T-helper 17 cell (primary cell): ENCODE data around the gene PHF24. TPM values are rescaled to one million over a fixed set of nuclear protein-coding genes. Genes with fewer than 3 reads are reported as not detected.

Experiments
- ATAC-seq: fragments of 150-1000 bp; cut with Tn5 transposase; 2 replicates; pipeline ENCODE4 v1.10.0; 2021; ENCODE audit warnings: mild to moderate bottlenecking, moderate library complexity
- DNase-seq, 3 donors: peaks; one replicate each; pipeline versions ENCODE4 v3.0.0 to v3.0.0-alpha.2; 2020 to 2021
- H3K9me3 ChIP-seq: one replicate; pipeline ENCODE4 v1.7.0; 2013; ENCODE audit warnings: low read length, mild to moderate bottlenecking; ENCODE audit not compliant: control insufficient read depth, poor library complexity, severe bottlenecking
- H3K27ac Mint-ChIP-seq: one replicate; pipeline ENCODE4 v1.8.0; 2022; ENCODE audit warnings: mild to moderate bottlenecking, moderate library complexity, mixed read lengths
- H3K27me3 Mint-ChIP-seq: one replicate; pipeline ENCODE4 v1.8.0; 2022; ENCODE audit warnings: mixed read lengths
- H3K36me3 Mint-ChIP-seq: one replicate; pipeline ENCODE4 v1.8.0; 2022; ENCODE audit warnings: low read depth, mixed read lengths
- H3K4me1 Mint-ChIP-seq: one replicate; pipeline ENCODE4 v1.8.0; 2022; ENCODE audit warnings: mild to moderate bottlenecking, mixed read lengths
- H3K4me3 Mint-ChIP-seq: one replicate; pipeline ENCODE4 v1.8.0; 2022; ENCODE audit warnings: mild to moderate bottlenecking, moderate library complexity, mixed read lengths
- total RNA-seq, 4 donors: library from RNA in 2 of 4; stranded (reverse) in 2 of 4; gene quantifications; one replicate each; pipeline ENCODE4 v1.2.3 and lab custom pipeline; 2022 to 2026

PHF24 gene
- total RNA-seq, 2 donors from 2014 or later = not detected

- ATAC-seq = no peak
- Mint-ChIP-seq H3K4me3 (no peak overlapping the region), H3K36me3 (peaks cover 18% of the 10 kb centered on the region), H3K27ac (peak overlapping the region; percentile 16), H3K4me1 (peaks cover 19% of the 10 kb centered on the region), H3K27me3 (no peaks in the 10 kb centered on the region)
- H3K9me3 ChIP-seq = no peaks in the 10 kb centered on the region
- no peak for DNase-seq
These were observed 68.6 kb downstream of the PHF24 start for GRCh38 chr9:35026671-35027070.

DNA sequence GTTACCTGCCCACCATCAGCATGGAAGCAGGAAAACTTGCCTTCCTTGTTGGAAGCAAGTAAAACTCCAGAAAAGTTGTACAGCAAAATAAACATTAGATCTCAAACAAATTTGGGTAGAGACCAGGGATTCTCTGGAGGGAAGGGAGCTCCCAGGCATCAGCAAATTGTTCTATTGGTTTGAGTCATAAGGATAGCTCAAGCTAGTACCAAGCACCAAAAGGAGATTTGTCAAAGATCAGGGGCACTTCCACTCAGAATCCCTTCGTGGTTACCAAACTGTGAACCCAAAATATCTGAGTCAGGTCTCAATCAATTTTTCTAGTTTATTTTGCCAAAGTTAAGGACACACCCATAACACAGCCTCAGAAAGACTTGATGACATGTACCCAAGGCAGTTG, 69.3 kb downstream of the PHF24 start:
- ATAC-seq (no peak), DNase-seq (no peak)
- Mint-ChIP-seq H3K4me1 (peaks cover 17% of the 10 kb centered on the region), H3K36me3 (peaks cover 14% of the 10 kb centered on the region), H3K27me3 (no peaks in the 10 kb centered on the region), H3K4me3 (no peak overlapping the region), H3K27ac (no peak overlapping the region)
- H3K9me3 ChIP-seq = no peaks in the 10 kb centered on the region

- DNase-seq (no peak), ATAC-seq (no peak)
- Mint-ChIP-seq H3K4me3 (no peak overlapping the region), H3K36me3 (peaks cover 15% of the 10 kb centered on the region), H3K4me1 (peaks cover 17% of the 10 kb centered on the region), H3K27ac (peak overlapping the region; percentile 51), H3K27me3 (no peaks in the 10 kb centered on the region)
- no peaks in the 10 kb centered on the region for H3K9me3 ChIP-seq
These were observed 69.8 kb downstream of the PHF24 start for GRCh38 chr9:35027860-35028259.

DNA sequence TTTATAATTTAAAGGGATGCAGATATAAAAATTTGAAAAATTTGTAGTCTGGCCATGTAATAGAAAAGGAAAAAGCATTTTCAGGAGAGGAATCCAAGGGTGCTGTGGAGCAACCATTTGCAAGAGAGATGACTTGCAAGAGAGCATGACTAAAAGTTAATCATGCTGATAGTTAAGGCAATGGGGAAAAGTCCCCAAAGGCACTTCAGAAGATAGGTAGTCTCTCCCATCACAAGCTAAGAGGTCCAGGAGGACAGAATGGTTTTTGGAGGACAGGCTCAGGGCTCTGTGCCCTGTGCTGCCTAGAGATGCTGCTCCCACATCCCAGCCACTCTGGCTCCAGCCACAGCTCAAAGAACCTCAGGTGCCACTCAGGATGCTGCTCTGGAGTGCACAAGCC, 70.3 kb downstream of the PHF24 start:
- no peaks in the 10 kb centered on the region for H3K9me3 ChIP-seq
- peak overlapping the region; percentile 51 for H3K27ac Mint-ChIP-seq
- ATAC-seq (no peak), DNase-seq (no peak)
- H3K36me3 Mint-ChIP-seq = peaks cover 18% of the 10 kb centered on the region
- H3K4me1 Mint-ChIP-seq = peaks cover 20% of the 10 kb centered on the region
- no peaks in the 10 kb centered on the region for H3K27me3 Mint-ChIP-seq
- no peak overlapping the region for H3K4me3 Mint-ChIP-seq

DNA sequence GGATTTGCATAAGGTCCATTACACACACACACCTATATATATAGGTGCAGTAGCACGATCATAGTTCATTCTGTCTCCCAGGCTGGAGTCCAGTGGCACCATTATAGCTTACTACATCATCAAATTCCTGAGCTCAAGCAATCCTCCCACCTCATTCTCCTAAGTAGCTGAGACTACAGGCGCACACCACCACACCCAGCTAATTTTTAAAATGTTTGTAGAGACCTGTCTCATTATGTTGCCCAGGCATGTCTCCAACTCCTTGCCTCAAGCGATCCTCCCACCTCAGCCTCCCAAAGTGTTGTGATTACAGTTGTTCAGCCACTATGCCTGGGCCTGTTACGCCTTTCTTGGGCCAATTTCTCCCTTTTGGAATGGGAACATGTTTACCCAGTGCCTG, 71.2 kb downstream of the PHF24 start:
- Mint-ChIP-seq H3K4me1 (peaks cover 12% of the 10 kb centered on the region), H3K27ac (no peak overlapping the region), H3K4me3 (no peak overlapping the region), H3K27me3 (no peaks in the 10 kb centered on the region), H3K36me3 (peaks cover 9% of the 10 kb centered on the region)
- DNase-seq (no peak), ATAC-seq (no peak)
- no peaks in the 10 kb centered on the region for H3K9me3 ChIP-seq

DNA sequence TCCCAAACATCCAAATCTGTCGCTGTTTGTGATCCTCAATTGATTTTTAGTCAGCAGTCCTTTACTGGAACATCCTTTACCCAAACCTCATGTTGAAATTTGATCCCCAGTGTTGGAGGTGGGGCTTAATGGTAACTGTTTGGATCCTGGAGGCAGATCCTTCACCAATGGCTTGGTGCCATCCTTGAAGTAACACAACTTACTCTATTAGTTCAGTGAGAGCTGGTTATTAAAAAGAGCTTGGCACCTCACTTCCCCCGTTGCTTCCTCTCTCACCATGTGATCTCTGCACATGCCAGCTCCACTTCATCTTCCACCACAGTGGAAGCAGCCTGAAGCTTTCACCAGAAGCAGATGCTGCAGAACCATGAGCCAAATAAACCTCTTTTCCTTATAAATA, 71.8 kb downstream of the PHF24 start:
- ATAC-seq (no peak), DNase-seq (no peak)
- no peak overlapping the region for H3K4me3 Mint-ChIP-seq
- peaks cover 4% of the 10 kb centered on the region for H3K36me3 Mint-ChIP-seq
- peak overlapping the region; percentile 65 for H3K27ac Mint-ChIP-seq
- H3K4me1 Mint-ChIP-seq = peaks cover 8% of the 10 kb centered on the region
- no peaks in the 10 kb centered on the region for H3K9me3 ChIP-seq
- no peaks in the 10 kb centered on the region for H3K27me3 Mint-ChIP-seq

Other genes starting within 250 kb of the PHF24 start
- gene CCL21, start 248.1 kb upstream of the PHF24 start, total RNA-seq = not detected
- gene DNAJB5, start 31.5 kb downstream of the PHF24 start, total RNA-seq = 1 to 10 TPM; 1.4 to 1.8 TPM
- gene VCP, start 114.3 kb downstream of the PHF24 start, total RNA-seq = 100 to 1,000 TPM; 222 to 238 TPM
- gene FANCG, start 121.7 kb downstream of the PHF24 start, total RNA-seq = 10 to 100 TPM; 18.8 to 23.6 TPM
- gene PIGO, start 138.3 kb downstream of the PHF24 start, total RNA-seq = 10 to 100 TPM; 19.1 to 20.4 TPM
- gene STOML2, start 144.8 kb downstream of the PHF24 start, total RNA-seq = 10 to 100 TPM; 41.0 to 44.2 TPM
- 10 to 100 TPM in 1 of 2 donors, 1 to 10 TPM in 1; 9.8 to 11.6 TPM for gene ATOSB, start 157.6 kb downstream of the PHF24 start, total RNA-seq
- under 1 TPM; 0.50 to 0.99 TPM for gene UNC13B, start 203.7 kb downstream of the PHF24 start, total RNA-seq